D721Med (cell line): Measurements from ENCODE around the gene SPEF2.

ENCODE experiments used
- DNase-seq: peaks from one replicate; pipeline ENCODE4 v3.0.0; 2011; ENCODE audit warnings: low spot score; ENCODE audit not compliant: insufficient read length
- FAIRE-seq: peaks from 2 replicates; lab custom pipeline; 2011; peaks lifted over from hg19 to GRCh38; lab: Jason Lieb, UNC
- TF ChIP-seq, protein P1 (sequence below): IDR thresholded peaks from 2 replicates; pipeline ENCODE4 v1.5.1; 2012; ENCODE audit warnings: mild to moderate bottlenecking, control low read depth; ENCODE audit not compliant: insufficient read depth; ENCODE audit errors: missing control alignments

SPEF2 gene

GRCh38 chr5:35617435-35618303, at the start of gene SPEF2:
Gene SPEF2, plus strand, starts transcription at chr5:35617863. Its CDS starts 135 bp downstream, at chr5:35617998.
- TF ChIP-seq, protein P1, sequence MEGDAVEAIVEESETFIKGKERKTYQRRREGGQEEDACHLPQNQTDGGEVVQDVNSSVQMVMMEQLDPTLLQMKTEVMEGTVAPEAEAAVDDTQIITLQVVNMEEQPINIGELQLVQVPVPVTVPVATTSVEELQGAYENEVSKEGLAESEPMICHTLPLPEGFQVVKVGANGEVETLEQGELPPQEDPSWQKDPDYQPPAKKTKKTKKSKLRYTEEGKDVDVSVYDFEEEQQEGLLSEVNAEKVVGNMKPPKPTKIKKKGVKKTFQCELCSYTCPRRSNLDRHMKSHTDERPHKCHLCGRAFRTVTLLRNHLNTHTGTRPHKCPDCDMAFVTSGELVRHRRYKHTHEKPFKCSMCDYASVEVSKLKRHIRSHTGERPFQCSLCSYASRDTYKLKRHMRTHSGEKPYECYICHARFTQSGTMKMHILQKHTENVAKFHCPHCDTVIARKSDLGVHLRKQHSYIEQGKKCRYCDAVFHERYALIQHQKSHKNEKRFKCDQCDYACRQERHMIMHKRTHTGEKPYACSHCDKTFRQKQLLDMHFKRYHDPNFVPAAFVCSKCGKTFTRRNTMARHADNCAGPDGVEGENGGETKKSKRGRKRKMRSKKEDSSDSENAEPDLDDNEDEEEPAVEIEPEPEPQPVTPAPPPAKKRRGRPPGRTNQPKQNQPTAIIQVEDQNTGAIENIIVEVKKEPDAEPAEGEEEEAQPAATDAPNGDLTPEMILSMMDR: peak; percentile 75
- DNase-seq (peak; percentile 15), FAIRE-seq (no peak)

DNA sequence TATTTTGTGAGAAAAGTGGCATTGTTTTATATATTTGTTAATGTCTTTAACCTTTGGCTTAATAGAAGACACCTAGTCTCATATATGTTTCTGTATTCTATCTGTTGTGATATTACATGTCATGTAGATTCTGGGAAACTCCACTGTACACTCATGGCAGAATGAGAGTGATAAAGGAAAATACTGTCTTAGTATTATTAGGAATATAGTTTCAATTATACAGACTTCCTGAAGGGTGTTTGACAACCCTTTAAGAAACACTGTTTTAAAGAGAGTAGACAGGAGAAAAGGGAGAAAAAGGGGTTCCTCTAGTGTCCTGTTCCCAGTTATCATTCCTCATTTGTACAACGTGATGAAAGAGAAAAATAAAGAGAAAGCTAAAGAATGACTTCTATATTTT, 42.1 kb upstream of the SPEF2 start:
- no peak for FAIRE-seq
- no peak for DNase-seq
- TF ChIP-seq, protein P1: no peak

DNA sequence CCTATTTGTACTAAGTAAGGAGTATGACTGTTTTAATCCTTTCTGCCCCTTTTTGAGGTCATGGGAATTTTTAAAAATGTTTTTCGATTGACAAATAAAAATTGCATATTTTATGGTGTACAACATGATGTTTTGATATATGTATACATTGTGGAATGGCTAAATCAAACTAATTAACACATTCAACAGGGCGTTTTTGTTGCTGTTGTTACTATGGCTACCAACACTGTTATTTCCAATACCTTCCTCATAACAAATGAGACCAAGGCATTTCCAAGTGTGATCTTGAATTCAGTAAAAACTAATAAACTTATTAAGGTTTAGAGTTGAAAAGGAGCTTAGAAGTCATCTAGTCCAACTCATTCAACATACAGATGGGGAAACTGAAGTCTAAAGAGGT, 30.2 kb upstream of the SPEF2 start:
- DNase-seq (no peak), FAIRE-seq (no peak)
- TF ChIP-seq, protein P1: no peak

- DNase-seq: no peak
- TF ChIP-seq, protein P1: no peak
- no peak for FAIRE-seq
Observed at GRCh38 chr5:35593338-35593737, 24.3 kb upstream of the SPEF2 start.

GRCh38 chr5:35598707-35599370, 18.8 kb upstream of the SPEF2 start:
- DNase-seq (no peak), FAIRE-seq (no peak)
- TF ChIP-seq, protein P1: no peak

GRCh38 chr5:35600591-35600990, 17.1 kb upstream of the SPEF2 start:
- DNase-seq: no peak
- FAIRE-seq: no peak
- TF ChIP-seq, protein P1: no peak
